GM19238 (cell line): Measurements from ENCODE around the gene EXOSC6.
"Not testable (repeated sequence)": the region's sequence is repeated elsewhere in the genome, so short reads cannot be mapped to it uniquely, and the experiment has no call there.

Experiments used
- DNase-seq: peaks from one replicate; pipeline ENCODE4 v3.0.0; 2011; ENCODE audit warnings: low spot score; ENCODE audit not compliant: insufficient read length

Gene EXOSC6

DNA sequence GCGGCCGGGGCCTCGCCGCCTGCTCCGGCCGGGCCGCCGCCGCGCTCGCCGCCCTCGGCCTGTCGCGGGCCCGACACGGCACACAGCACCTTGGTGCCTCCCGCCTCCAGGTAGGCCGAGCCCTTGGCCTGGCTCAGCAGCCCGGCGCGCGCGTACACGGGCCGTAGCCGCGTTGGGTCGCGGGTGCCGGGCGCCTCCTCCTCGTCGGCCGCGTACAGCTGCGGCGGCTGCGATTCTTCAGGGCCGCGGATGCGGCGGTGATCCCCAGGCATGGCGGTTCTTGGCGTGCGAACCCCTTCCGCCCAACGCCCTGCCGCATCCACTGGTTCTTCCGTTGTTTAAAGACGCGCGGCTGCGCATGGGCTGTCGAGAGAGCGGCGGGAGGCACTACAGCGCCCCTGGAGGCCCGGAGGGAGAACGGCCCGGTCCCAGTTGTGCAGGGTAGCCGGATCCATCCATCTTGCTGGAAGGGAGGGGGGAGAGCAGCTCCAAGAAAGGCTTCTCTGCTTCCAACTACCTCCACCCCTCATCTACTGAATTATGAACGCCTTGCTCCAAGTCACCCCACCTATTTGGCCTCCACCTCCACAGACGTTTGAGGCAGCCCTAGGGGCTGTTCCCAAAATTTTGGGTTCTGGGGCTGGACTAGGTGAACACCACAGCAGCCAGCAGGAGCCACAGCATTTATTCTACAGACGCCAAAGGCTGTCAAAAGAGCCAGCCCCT, at the start of gene EXOSC6:
TSS of gene EXOSC6 (minus strand) at position 312 of the 726 bp plus-strand sequence. CDS start at position 272, 40 bp downstream.
- peak; percentile 94 for DNase-seq

DNA sequence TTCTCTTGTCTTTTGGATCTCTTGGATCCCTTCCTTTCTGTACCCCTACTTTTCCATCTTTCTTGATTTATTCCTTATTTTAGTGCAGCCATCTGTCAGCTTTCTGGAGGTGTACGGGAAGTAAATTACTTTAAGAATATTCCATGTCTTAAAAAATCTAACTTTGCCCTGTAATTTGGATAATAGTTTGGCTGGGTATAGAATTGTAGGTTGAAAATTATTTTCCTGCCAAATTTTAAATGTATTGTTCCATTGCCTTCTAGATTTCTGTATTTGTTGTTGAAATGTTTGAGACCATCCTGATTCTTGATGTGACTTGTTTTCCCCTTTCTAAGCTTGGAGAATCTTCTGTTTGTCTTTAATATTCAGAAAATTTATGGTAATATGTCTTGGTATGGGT, 49.4 kb upstream of the EXOSC6 start:
- no peak for DNase-seq

DNA sequence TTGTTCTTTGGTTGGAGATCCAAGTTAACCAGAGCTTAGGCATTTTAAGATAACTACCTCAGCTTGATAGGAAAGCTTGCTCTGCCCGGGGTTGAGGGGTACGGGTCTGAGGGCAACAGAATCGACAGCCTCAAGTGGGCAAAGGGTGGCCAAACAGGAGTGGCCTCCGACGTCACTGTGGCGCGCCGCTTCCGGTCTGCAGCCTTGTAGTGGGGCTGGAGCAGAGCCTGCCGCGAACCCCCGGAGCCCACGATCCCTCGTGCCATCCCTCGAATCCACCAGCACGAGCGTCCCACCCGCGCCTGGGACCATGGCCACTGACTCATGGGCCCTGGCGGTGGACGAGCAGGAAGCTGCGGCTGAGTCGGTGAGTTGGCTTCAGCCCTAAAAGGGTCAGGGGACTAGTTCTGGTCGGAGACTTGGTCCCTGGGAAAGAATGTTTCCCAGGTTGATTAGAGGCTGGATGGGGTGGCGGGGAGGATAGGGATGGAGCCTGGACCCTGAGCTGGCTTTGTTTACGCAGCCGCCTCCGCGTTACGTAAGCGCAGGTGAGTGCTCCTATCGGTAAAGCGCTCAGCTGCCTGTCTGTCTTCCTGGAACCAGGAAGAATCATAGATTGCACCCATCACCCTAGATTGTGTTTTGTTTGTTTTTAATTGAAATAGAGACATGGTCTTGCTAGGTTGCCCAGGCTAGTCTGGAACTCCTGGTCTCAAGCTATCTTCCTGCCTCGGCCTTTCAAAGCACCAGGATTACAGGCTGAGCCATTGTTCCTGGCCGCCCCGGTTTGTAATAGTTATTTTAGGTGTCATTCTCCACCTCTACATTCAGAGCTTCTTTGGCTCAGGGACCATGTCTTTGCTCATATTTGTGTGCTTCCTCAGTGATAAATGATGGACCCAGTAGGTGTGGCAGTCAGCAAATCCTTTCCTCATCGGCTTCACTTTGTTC, 47.5 kb upstream of the EXOSC6 start, which contains the start of gene DDX19B:
TSS of gene DDX19B (plus strand) at position 199 of the 951 bp plus-strand sequence. CDS start at position 311, 112 bp downstream.
- DNase-seq, result peak; percentile 74

DNA sequence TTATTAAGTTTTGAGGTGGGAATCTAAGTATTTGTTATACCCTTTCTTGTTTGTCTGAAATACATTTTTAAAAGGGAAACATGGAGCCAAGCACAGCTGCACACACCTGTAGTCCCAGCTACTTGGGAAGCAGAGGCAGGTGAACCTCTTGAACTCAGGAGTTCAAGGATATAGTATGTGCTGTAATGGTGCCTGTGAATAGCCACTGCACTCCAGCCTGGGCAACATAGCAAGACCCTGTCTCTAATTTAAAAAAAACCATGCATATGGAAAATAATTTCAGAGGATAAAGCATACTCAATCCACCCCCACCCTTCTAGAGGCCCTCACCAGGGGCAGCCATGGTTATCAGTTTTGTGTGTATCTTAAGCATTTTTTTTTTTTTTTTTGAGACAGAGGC, 43.9 kb upstream of the EXOSC6 start:
- no peak for DNase-seq

DNA sequence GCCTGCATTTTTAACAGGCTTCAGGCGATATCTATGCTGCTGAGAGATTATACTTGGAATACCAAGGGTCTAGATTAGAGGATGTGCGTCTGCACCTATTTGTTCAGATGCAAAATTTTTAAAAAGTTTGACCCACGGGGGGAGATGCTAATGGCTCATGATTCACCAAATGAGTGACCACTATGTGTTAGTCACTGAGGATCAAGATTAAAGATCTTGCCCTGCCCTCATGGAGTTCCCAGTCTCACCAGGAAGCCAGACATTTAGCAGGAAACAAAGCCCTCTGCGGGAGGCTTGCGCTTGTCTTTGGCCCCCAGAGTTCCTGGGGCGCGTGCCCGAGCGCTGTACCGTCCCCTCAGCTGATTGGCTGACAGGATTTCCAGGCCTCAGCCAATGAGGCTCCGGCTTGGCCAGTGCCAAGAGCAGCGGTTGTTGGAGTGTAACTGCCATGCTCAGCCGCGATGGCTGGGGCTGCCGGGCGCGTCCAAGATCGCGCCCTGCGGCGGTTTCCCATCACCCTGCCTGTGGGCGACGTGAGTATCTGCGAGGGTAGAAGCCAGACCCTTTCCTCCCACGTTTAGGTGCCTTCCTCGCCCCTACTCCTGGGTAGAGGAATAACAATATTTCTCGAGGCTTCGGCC, 42.8 kb upstream of the EXOSC6 start:
- DNase-seq, result no peak

DNA sequence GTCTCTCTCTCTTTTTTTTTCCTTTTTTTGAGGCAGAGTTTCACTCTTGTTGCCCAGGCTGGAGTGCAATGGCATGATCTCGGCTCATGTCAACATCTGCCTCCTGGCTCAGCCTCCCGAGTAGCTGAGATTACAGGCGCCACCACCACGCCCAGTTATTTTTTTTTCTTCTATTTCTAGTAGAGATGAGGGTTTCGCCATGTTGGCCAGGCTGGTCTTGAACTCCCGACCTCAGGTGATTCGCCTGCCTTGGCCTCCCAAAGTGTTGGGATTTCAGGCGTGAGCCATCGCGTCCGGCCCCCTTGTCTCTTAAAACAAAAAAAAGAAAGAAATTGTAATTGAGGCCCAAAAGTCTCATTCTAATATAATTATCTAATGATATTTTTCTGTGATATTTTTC, 40.4 kb upstream of the EXOSC6 start:
- not testable (repeated sequence) for DNase-seq

DNA sequence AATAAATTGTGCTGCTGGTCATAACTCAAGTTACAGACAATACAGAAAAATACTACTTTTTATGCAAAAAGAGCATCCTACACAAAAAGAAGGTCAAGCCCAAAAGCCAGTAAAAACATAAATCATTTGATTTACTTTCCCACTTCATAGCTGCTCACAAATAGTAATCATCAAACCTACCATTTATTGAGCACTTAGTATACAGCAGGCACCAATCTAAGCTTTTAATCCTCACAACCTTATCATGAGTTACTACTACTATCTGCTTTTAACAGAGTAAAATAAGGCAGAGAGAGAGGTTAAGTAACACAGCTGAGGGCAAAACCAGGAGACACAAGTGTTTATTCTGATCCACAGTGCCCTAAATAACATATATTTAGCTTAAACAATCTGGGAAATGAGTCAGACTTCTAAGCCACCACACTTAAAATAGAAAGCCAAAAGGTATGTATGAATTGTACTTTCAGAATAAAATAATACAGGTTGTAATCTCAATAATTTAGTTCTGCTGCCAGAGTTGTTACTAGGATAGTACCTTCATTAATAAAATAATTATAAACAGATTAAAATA, 39.3 kb upstream of the EXOSC6 start:
- DNase-seq, result no peak

DNA sequence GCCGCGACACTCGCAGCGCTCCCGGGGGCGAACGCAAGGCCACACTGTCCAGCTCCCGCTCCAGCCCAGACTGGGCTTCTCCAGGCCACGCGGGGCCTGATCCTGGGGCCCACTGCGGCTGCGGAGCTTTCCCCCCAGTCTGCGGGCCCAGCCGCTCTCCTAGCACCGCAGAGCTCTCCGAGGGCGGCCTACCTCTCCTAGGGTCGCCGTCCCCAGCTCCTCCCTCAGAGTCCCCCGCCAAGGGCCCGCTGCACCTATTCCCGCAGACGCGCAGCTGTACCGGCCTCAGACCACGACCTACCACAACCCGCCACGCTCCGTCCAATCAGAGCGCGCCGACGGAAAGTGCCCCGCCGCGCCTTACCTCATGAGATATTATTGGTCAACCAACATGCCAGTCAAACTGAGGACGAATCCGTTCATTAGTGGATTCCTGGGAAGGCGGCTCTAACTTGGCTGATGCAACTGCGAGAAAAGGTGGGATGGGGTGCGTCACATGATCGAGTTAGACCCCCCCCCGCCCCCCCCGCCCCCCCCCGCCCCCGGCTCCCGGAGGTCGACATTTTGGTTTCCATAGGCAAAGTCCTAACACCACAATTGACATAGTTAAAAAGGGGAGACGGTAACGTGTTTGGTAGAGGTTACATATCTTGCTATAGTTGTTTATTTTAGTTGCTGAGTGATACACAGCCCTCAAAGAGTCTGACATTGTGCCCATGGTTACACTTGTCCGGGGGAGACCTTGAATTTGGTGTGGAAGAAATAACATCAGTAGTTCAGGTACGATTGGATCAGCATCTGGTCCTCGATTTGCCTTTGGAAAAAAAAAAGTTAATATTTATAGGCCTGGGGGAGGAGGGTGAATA, 37.7 kb upstream of the EXOSC6 start, which contains the start of gene AARS1:
TSS of gene AARS1 (minus strand) at position 278 of the 866 bp plus-strand sequence. CDS start 6,743 bp downstream, outside the sequence.
- peak; percentile 91 for DNase-seq

DNA sequence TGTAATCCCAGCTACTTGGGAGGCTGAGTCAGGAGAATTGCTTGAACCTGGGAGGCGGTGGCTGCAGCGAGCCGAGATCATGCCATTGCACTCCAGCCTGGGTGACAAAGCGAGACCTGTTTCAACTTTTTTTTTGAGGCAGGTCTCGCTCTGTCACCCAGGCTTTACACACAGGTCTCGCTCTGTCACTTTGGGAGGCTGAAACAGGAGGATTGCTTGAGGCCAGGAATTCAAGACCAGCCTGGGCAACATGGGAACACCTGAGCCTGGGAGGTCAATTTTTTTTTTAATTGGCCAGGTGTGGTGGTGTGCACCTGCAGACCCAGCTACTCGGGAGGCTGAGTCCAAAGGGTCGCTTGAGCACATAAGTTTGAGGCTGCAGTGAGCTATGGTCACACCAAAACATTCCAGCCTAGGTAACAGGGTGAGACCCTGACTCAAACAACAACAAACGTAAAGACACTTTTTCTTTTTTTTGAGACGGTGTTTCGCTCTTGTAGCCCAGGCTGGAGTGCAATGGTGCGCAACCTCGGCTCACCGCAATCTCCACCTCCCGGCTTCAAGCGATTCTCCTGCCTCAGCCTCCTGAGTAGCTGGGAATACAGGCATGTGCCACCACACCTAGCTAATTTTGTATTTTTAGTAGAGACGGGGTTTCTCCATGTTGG, 35.7 kb upstream of the EXOSC6 start:
- DNase-seq, result not testable (repeated sequence)

DNA sequence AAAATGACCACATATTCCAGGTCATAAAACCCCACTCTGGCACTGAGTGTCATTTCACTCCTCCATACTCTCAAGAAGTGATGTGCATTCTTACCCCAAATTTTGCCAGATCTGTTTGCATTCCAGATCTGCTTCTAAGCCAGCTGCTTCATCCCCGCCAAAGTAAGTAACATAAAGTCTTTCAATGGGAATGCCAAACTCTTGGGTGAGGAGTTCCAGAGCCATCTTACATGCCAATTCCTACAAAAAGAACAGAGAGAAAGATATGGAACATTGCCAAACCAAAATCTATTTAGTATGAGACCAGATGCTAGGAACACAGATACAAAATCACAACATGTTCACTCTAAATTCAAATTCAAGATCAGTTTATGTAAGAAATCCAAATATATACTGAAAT, 24.7 kb upstream of the EXOSC6 start:
- DNase-seq, result no peak

DNA sequence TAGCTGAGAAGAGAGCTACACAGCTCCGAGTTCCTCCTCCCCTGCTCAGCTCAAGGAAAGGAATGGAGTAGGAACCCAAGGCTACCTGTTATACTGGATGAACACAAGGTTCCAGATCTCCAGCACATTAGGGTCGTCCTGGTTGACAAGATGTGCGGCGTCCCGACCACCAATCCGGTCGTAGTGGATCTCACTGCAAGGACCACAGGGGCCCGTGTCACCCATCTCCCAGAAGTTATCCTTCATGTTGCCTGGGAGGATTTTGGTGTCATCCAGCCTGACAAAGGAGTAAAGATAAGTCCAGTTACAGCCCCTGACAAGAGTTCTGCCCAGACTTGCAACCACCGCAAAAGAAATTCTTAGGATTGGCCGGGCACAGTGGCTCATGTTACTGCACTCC, 20.0 kb upstream of the EXOSC6 start:
- no peak for DNase-seq

DNA sequence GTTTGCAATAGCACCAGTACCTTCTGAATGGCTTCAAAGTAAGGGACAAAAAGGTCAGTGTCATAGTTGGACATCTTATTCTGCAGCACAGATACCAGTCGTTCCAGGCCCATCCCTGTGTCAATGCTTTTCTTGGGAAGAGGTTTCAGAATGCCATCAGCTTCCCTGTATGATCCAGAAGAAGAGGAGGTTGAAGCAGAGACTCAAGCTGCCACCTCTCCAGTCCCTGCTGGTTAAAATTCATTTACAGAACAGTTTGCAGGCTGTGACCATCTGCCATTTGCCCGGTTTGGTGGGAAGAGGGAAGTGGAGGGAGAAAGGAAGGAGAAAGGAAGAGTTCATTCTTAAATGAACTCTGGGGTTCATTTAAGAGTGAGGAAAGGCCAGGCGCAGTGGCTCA, 18.4 kb upstream of the EXOSC6 start:
- DNase-seq, result no peak

DNA sequence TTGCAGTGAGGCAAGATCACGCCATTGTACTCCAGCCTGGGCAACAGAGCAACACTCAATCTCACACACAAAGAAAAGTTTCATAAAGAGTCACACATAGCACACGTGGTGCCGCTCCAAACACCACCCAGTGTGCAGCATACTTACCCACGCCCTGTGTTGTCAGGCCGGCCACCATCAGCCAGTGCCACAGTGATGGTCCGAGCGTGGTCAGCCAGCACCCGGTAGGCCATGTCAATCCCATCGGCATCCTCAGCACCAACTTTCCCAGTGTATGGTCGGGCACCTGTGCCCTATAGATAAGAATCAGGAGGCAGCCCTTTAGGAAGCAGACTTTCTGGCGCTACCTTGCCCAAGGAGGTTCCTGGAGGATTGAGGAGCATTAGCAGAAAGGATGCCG, 17.7 kb upstream of the EXOSC6 start:
- no peak for DNase-seq

DNA sequence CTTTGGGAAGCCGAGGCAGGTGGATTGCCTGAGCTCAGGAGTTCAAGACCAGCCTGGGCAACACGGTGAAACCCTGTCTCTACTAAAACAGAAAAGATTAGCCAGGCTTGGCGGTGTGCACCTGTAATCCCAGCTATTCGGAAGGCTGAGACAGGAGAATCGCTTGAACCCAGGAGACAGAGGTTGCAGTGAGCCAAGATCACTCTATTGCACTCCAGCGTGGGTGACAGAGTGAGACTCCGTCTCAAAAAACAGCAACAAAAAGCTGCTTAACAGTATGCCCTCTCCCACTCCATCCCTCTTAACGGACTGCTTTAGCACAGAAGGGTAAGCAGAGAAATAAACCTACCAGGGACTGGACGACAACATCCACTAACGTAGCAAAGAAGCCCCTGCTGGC, 16.2 kb upstream of the EXOSC6 start:
- not testable (repeated sequence) for DNase-seq

DNA sequence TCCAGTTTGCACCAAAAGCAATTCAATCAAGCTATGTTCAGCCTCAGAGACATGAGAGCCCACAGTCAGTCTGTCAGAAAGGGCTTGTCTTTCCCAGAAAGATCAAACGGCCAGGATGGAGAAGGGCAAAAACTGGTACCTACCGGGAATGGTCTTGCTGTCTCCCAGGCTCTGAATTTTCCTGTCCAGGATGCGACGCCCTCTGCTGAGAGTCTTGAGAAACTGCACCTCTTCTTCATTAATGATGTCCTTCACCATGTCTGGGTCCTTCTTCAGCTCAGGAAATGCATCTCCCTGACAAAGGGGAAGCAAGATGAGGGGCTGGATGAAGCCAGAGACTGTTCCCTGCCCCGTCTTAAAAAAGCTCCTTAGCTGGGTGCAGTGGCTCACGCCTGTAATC, 15.8 kb upstream of the EXOSC6 start:
- DNase-seq, result peak; percentile 30

DNA sequence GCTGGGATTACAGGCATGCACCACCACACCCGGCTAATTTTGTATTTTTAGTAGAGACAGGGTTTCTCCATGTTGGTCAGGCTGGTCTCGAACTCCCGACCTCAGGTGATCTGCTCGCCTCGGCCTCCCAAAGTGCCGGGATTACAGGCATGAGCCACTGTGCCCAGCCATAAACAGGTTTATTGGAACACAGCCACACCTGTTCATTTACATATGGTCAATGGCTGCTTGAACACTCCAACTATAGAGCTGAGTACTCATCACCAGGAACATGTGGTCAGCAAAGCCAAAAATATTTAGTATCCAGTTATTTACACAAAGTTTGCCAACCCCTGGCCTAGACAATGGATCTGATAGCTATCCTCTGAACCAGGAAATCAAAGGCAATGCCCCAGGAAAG, 8.2 kb upstream of the EXOSC6 start:
- not testable (repeated sequence) for DNase-seq

DNA sequence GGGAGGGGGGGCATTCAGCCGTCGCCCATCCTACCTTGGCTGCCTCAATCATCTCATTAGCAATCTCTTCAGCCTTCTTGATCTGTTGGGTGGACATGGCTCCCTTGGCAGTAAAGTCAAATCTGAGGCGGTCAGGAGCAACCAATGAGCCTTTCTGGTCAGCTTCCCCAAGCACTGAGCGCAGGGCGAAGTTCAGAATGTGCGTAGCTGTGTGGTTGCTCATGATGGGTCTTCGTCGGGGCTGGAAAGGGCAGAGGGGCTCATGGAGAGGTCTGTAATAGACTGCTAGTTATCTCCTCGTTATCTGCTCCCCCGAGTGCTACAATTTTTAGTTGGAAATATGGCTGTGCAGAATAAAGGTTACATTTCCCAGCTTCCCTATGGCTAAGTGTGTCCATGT, 7.2 kb upstream of the EXOSC6 start:
- DNase-seq, result no peak

DNA sequence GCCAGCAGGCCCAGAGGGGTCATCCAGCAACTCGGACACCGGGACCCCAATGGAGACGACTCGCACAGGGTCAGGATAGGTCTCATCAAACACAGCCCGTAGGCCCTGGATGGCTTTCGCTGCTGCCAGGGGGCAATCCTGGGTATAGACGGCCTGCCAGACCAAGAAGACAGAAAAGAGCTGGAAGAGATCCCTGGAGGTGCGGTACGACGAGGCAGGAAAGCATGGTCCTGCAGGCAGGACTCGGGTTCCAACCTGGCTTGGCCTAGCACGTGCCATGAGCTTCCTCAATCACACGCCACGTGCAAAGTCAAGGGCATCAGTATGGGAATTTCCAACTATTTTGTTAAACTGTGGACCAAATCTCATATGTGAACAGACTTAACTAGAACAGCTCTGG, 6.3 kb upstream of the EXOSC6 start:
- no peak for DNase-seq

DNA sequence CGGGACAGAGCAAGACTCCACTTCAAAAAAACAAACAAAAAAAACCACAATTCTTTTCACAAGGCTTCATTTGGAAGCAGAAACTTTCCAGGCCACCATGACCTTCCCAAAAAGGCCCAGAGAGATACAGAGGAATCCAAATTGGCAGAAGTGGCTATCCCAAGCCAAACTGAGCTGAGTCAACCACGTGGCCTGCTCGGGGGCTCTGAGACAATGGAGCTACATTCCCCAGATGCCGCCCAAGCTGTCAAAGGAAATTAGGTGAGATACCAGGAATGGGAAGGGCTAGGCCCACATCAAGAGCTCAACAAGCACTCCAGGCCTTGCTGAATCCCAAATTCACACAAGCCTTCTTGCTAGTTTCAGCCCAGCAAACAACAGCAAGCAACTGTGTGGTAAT, 5.7 kb upstream of the EXOSC6 start:
- no peak for DNase-seq

DNA sequence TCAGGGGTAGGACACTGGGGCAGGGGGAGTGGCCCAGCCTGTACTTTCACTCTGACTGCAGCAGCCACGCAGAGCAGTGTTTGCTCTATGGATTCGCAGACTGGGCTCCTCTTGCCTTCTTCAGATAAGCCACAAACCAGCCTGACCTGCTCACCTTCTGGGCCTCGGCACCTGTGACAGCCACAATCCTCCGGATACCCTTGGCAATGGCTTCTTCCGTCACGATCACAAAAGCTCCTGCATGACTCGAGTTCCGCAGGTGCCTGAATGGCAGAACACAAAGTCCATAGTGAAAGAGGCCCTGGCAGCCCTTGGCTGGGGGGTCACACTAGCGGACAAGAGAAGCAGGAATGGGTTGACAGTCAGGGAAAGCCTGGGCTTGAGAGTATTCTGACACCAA, 3.8 kb upstream of the EXOSC6 start:
- DNase-seq, result no peak
